GM12878 (cell line): ENCODE measurements around the gene RB1. TPM values are rescaled to one million over a fixed set of nuclear protein-coding genes. Genes with fewer than 3 reads are reported as not detected.

Experiments used
- ATAC-seq: fragments of 200-7000 bp; cut with Tn5 transposase; 3 replicates; pipeline ENCODE4 v1.9.1; 2020; ENCODE audit warnings: mild to moderate bottlenecking, moderate library complexity
- BruUV-seq: library from RNA; stranded (reverse); fragments of 400-500 nt; replicated peaks from 2 replicates; lab custom pipeline; 2021; lab: Mats Ljungman, UMichigan
- CTCF ChIA-PET: fragments of 300-600 bp; sonication (Branson Sonifier 250); formaldehyde crosslinking; extraction: SDS; loops from one replicate; lab custom pipeline; 2021; ENCODE audit warnings: inconsistent platforms; lab: Yijun Ruan, JAX
- POLR2A ChIA-PET: fragments of 350-600 bp; formaldehyde crosslinking; extraction: SDS; loops from one replicate; lab custom pipeline; 2021; ENCODE audit warnings: inconsistent platforms; lab: Charles Lee
- RAD21 ChIA-PET: fragments of 300-600 bp; sonication (Branson Sonifier 250); formaldehyde crosslinking; loops from one replicate; lab custom pipeline; 2023; ENCODE audit warnings: antibody characterized with exemption; ENCODE audit not compliant: unreplicated experiment; lab: Charles Lee
- SMC1A ChIA-PET: fragments of 300-600 bp; sonication (Branson Sonifier 250); formaldehyde crosslinking; loops from one replicate; lab custom pipeline; 2023; ENCODE audit not compliant: unreplicated experiment, uncharacterized antibody; lab: Charles Lee
- DNase-seq: peaks from one replicate; pipeline ENCODE4 v3.0.0-alpha.2; 2011; ENCODE audit warnings: low read depth, low spot score
- FAIRE-seq: peaks from 3 replicates; lab custom pipeline; 2011; peaks lifted over from hg19 to GRCh38; lab: Jason Lieb, UNC
- H2AFZ ChIP-seq: 2 replicates; pipeline ENCODE4 v1.6.0; 2011; ENCODE audit warnings: low read depth, low read length, control low read depth; ENCODE audit not compliant: control insufficient read depth
- H3K27ac ChIP-seq: 2 replicates; pipeline ENCODE4 v1.5.1; 2011; ENCODE audit warnings: control low read depth; ENCODE audit not compliant: control insufficient read depth, insufficient read depth
- H3K27me3 ChIP-seq, 2 experiments: replicated peaks in 1 of 2; 2 replicates each; pipeline versions ENCODE4 v1.6.0 to v1.6.1; 2011; ENCODE audit warnings: low read length in 1 of 2; ENCODE audit not compliant: control insufficient read depth in 2 of 2, insufficient read depth in 2 of 2
- H3K36me3 ChIP-seq, 2 experiments: 2 replicates each; pipeline ENCODE4 v1.5.1; 2011; ENCODE audit warnings: low read length in 1 of 2; ENCODE audit not compliant: control insufficient read depth in 2 of 2, insufficient read depth in 2 of 2
- H3K4me1 ChIP-seq: 2 replicates; pipeline ENCODE4 v1.6.1; 2011; ENCODE audit warnings: mild to moderate bottlenecking, low read length, moderate library complexity, mixed read lengths; ENCODE audit not compliant: control insufficient read depth, insufficient read depth
- H3K4me2 ChIP-seq: 2 replicates; pipeline ENCODE4 v1.6.0; 2011; ENCODE audit warnings: control low read depth; ENCODE audit not compliant: control insufficient read depth, insufficient read depth
- H3K4me3 ChIP-seq: fragments of 200-600 bp; sonication (generic); 2 replicates; pipeline ENCODE4 v1.5.1; 2016
- H3K79me2 ChIP-seq: 2 replicates; pipeline ENCODE4 v1.6.0; 2011; ENCODE audit warnings: low read length; ENCODE audit not compliant: control insufficient read depth, insufficient read depth
- H3K9ac ChIP-seq: 2 replicates; pipeline ENCODE4 v1.8.0; 2011; ENCODE audit warnings: low read length, control low read depth, mixed read lengths; ENCODE audit not compliant: control insufficient read depth, insufficient read depth
- H3K9me3 ChIP-seq: replicated peaks from 3 replicates; pipeline ENCODE4 v1.5.1; 2011; ENCODE audit warnings: mild to moderate bottlenecking, low read length; ENCODE audit not compliant: control insufficient read depth, insufficient read depth
- H4K20me1 ChIP-seq: 2 replicates; pipeline ENCODE4 v1.6.0; 2011; ENCODE audit not compliant: control insufficient read depth, insufficient read depth
- DPF2 ChIP-seq: fragments of 450-650 bp; IDR thresholded peaks from 2 replicates; pipeline ENCODE4 v1.6.1; 2017; ENCODE audit warnings: mild to moderate bottlenecking
- EZH2 ChIP-seq: IDR thresholded peaks from 2 replicates; pipeline ENCODE4 v1.6.1; 2012; ENCODE audit warnings: low read depth, mild to moderate bottlenecking, control low read depth, inconsistent platforms, low read length, borderline replicate concordance; ENCODE audit not compliant: control insufficient read depth
- FOXM1 ChIP-seq: IDR thresholded peaks from 2 replicates; pipeline ENCODE4 v1.6.1; 2012; ENCODE audit warnings: low read depth, mild to moderate bottlenecking, inconsistent platforms, low read length, moderate library complexity
- LARP7 ChIP-seq: fragments of 450-650 bp; IDR thresholded peaks from 2 replicates; pipeline ENCODE4 v1.6.1; 2017; ENCODE audit warnings: mild to moderate bottlenecking
- PAX5 ChIP-seq: IDR thresholded peaks from 2 replicates; pipeline ENCODE4 v1.6.1; 2011; ENCODE audit warnings: low read depth, low read length, borderline replicate concordance
- POLR2A ChIP-seq: IDR thresholded peaks from 2 replicates; pipeline ENCODE4 v1.6.1; 2011; ENCODE audit warnings: low read depth, mild to moderate bottlenecking, low read length
- ZSCAN29 ChIP-seq: fragments of 450-650 bp; IDR thresholded peaks from 2 replicates; pipeline ENCODE4 v1.6.1; 2017; ENCODE audit warnings: mild to moderate bottlenecking, moderate library complexity
- WGBS: methylation state at CpG from one replicate; pipeline ENCODE4 v1.1.6; 2016; ENCODE audit warnings: low lambda C conversion rate; ENCODE audit not compliant: insufficient replicate concordance, insufficient coverage; ENCODE audit errors: missing lambda C conversion rate; 5-methylcytosine and 5-hydroxymethylcytosine counted together
- in situ Hi-C: fragments of 300-500 bp; cut with MboI; formaldehyde crosslinking; loops from 9 replicates; pipeline ENCODE4 v1.14.3; 2018; ENCODE audit warnings: mixed read lengths
- intact Hi-C: fragments of 100-400 bp; cut with micrococcal nuclease; formaldehyde crosslinking; loops from one replicate; pipeline ENCODE4 v1.14.2; 2022; ENCODE audit not compliant: unreplicated experiment
- polyA plus RNA-seq, 11 experiments: library from polyadenylated mRNA; depleted of rRNA in 4 of 11; unstranded in 6 of 11; stranded (reverse) in 5 of 11; fragments of >200 nt; fragmentation: Nextera tagmentation in 4 of 11; fragmentation: Illumina TruSeq in 1 of 11; extraction: Ambion mirVana in 4 of 11; extraction: Trizol in 1 of 11; gene quantifications; 1 replicate in 1 of 11; 2 replicates in 10 of 11; pipeline versions ENCODE4 v1.2.1 to v1.2.3, GENCODE V29; 2011 to 2016; ENCODE audit warnings: inconsistent platforms in 2 of 11, missing spikeins in 2 of 11, low read depth in 1 of 11
- total RNA-seq, 4 experiments: library from RNA; depleted of rRNA in 3 of 4; stranded (reverse); fragments of >200 nt in 3 of 4; fragmentation: Illumina TruSeq in 1 of 4; extraction: Trizol in 1 of 4; gene quantifications; 2 replicates each; pipeline versions ENCODE4 v1.2.1 to v1.2.3, GENCODE V29; 2013 to 2021

RB1 gene
- total and polyA plus RNA-seq, 10 of the 15 experiments (the other 5 are each of a cell fraction or from before 2014, with no cell fraction given) = 2.8 to 45.0 (median 8.3) TPM

DNA sequence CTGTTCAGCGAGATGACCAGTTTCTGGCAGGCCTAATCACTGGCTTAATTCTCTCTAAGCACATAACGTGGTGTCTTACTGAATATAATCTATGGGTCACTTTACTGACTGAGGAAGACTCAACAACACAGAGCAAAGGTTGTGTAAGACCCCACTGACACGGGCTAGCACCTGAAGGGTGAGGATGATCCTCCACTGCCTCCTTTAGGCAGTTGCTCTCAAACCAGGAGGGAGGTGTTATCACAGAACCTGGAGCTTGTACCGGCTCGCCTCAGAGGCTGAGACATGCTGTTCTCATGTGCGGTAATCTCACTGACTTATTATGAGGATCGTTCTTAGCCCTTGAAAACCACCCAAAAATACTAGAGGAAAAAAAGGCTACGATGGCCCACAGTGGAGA, 201.1 kb downstream of the RB1 start:
- Histone ChIP-seq H3K79me2 (no peaks in the 10 kb centered on the region; the same call in 1 of the 2 replicates), H3K27me3 (no peaks in the 10 kb centered on the region), H3K4me2 (no peak overlapping the region), H3K27ac (peak overlapping the region; percentile 85), H3K36me3 (peaks cover 0 to 7% of the 10 kb centered on the region in 2 experiments; a peak in 1 of 4 replicates), H3K9me3 (no peaks in the 10 kb centered on the region; the same call in none of the 3 replicates), H3K4me1 (peaks cover 61% of the 10 kb centered on the region), H4K20me1 (no peaks in the 10 kb centered on the region), H2AFZ (no peak overlapping the region), H3K9ac (no peak overlapping the region), H3K4me3 (no peak overlapping the region)
- SMC1A ChIA-PET = interaction anchor here (0.6 to 3.8 kb wide), 5 partner anchors 10 to 167 kb away, joined by 3 to 26 read pairs (median 11); no protein-coding TSS in a partner anchor
- in situ Hi-C loops = loop anchor here (5.0 kb wide), 1 partner anchor 73 kb away; no protein-coding TSS in a partner anchor
- ATAC-seq (no peak), DNase-seq (no peak), FAIRE-seq (no peak)
- intact Hi-C loops = loop anchor here (1.0 to 2.0 kb wide), 2 partner anchors 26 to 75 kb away; no protein-coding TSS in a partner anchor
- 96% methylated on average over 8 of the region's 8 CpGs for WGBS
- no TSS peak for BruUV-seq
- CTCF ChIA-PET = interaction anchor here (0.6 to 1.1 kb wide), 3 partner anchors 24 to 170 kb away, joined by 3 to 4 read pairs (median 3); no protein-coding TSS in a partner anchor
- POLR2A ChIA-PET = interaction anchor here (0.6 to 0.8 kb wide), 4 partner anchors 8 to 115 kb away, joined by 3 to 5 read pairs (median 4); no protein-coding TSS in a partner anchor
- RAD21 ChIA-PET = interaction anchor here (1.0 to 1.4 kb wide), 2 partner anchors 56 to 76 kb away, joined by 3 to 4 read pairs; no protein-coding TSS in a partner anchor
- TF ChIP-seq EZH2 = no peak
- TF ChIP-seq LARP7 = 0 out of 2 replicates have a peak, but pooled peaks have one; percentile 35
- TF ChIP-seq ZSCAN29 = no peak
- no peak for TF ChIP-seq DPF2
- no peak for TF ChIP-seq PAX5
- no peak for TF ChIP-seq FOXM1
- 0 out of 2 replicates have a peak, but pooled peaks have one; percentile 9 for TF ChIP-seq POLR2A
